Body of pancreas (tissue), 4 donors: ENCODE data around the gene LPAR1.

Experiments used
- POLR2A ChIP-seq, 3 donors: fragments of 450-650 bp; IDR thresholded peaks; one replicate each; pipeline ENCODE4 v1.6.1; 2016; ENCODE audit warnings: antibody characterized with exemption in 3 of 3, mild to moderate bottlenecking in 2 of 3
- TF ChIP-seq, protein P1 (sequence below), 7 experiments: fragments of 450-650 bp in 4 of 7; fragments of 200-600 bp in 3 of 7; sonication (generic) in 3 of 7; IDR thresholded peaks; one replicate each; pipeline ENCODE4 v1.5.1; 2016 to 2019; ENCODE audit warnings: antibody characterized with exemption in 7 of 7

- TF ChIP-seq, protein P1, sequence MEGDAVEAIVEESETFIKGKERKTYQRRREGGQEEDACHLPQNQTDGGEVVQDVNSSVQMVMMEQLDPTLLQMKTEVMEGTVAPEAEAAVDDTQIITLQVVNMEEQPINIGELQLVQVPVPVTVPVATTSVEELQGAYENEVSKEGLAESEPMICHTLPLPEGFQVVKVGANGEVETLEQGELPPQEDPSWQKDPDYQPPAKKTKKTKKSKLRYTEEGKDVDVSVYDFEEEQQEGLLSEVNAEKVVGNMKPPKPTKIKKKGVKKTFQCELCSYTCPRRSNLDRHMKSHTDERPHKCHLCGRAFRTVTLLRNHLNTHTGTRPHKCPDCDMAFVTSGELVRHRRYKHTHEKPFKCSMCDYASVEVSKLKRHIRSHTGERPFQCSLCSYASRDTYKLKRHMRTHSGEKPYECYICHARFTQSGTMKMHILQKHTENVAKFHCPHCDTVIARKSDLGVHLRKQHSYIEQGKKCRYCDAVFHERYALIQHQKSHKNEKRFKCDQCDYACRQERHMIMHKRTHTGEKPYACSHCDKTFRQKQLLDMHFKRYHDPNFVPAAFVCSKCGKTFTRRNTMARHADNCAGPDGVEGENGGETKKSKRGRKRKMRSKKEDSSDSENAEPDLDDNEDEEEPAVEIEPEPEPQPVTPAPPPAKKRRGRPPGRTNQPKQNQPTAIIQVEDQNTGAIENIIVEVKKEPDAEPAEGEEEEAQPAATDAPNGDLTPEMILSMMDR (IDR thresholded peaks at IDR 0.05) = no peak
- TF ChIP-seq POLR2A (IDR thresholded peaks at IDR 0.05) = no peak
Observed at GRCh38 chr9:111040494-111040893, 2.2 kb upstream of the LPAR1 start.
